Transverse colon (tissue), 4 donors: ENCODE results near the gene TDRKH. TPM values are rescaled to one million over a fixed set of nuclear protein-coding genes. Genes with fewer than 3 reads are reported as not detected.

Experiments
- DNase-seq: peaks from one replicate; pipeline ENCODE4 v3.0.0-alpha.2; 2019
- H3K27ac ChIP-seq, 4 donors: fragments of 200-600 bp; sonication (generic); 2 replicates each; pipeline ENCODE4 v1.5.1; 2016 to 2018; ENCODE audit warnings: inconsistent platforms in 4 of 4
- H3K27me3 ChIP-seq: fragments of 200-600 bp; sonication (generic); 2 replicates; pipeline ENCODE4 v1.5.1; 2017; ENCODE audit warnings: inconsistent platforms
- H3K36me3 ChIP-seq, 4 donors: fragments of 200-600 bp; sonication (generic); 2 replicates each; pipeline ENCODE4 v1.5.1; 2017 to 2019; ENCODE audit warnings: inconsistent platforms in 4 of 4
- H3K4me1 ChIP-seq, 4 donors: fragments of 200-600 bp; sonication (generic); 2 replicates each; pipeline ENCODE4 v1.5.1; 2017 to 2020; ENCODE audit warnings: inconsistent platforms in 4 of 4
- H3K4me3 ChIP-seq, 4 donors: fragments of 200-600 bp; sonication (generic); 1 replicate in 1 of 4; 2 replicates in 3 of 4; pipeline versions ENCODE4 v1.5.1 to v1.6.1; 2017 to 2019; ENCODE audit warnings: inconsistent platforms in 4 of 4
- H3K9me3 ChIP-seq, 2 donors: fragments of 200-600 bp; sonication (generic); 2 replicates each; pipeline ENCODE4 v1.5.1; 2017 to 2019; ENCODE audit warnings: inconsistent platforms in 2 of 2
- EP300 ChIP-seq: sonication (generic); formaldehyde crosslinking; IDR thresholded peaks from one replicate; pipeline ENCODE4 v1.6.1; 2017; ENCODE audit warnings: antibody characterized with exemption, low read depth
- POLR2A ChIP-seq: fragments of 450-650 bp; IDR thresholded peaks from one replicate; pipeline ENCODE4 v1.6.1; 2016; ENCODE audit warnings: antibody characterized with exemption, mild to moderate bottlenecking, moderate library complexity
- POLR2AphosphoS5 ChIP-seq, 3 donors: sonication (generic); formaldehyde crosslinking; IDR thresholded peaks; one replicate each; pipeline ENCODE4 v1.6.1; 2016; ENCODE audit warnings: antibody characterized with exemption in 3 of 3
- WGBS, 2 donors: methylation state at CpG; one replicate each; pipeline ENCODE4 v1.1.5; 2018; ENCODE audit warnings: low coverage in 1 of 2; 5-methylcytosine and 5-hydroxymethylcytosine counted together
- in situ Hi-C, 4 donors: fragments of 200-750 bp; cut with MboI; loops; one replicate each; pipeline versions ENCODE4 v1.15.0 to v1.15.1; 2017; ENCODE audit warnings: low sequenced_read_pairs in 3 of 4, low pct_ligation_motif_present in 1 of 4, low pct_unique_long_range_greater_than_20kb in 1 of 4
- intact Hi-C: fragments of 100-400 bp; cut with DNase I; formaldehyde crosslinking; loops from one replicate; pipeline ENCODE4 v1.15.1; 2023; ENCODE audit warnings: low total_unique reads
- total RNA-seq, 4 donors: library from RNA; depleted of rRNA; stranded (reverse); fragments of >200 nt; gene quantifications; one replicate each; pipeline ENCODE4 v1.1.0, GENCODE V29; 2016
- TF ChIP-seq, protein P1 (sequence below), 5 experiments: fragments of 200-600 bp in 3 of 5; fragments of 450-650 bp in 2 of 5; sonication (generic) in 3 of 5; IDR thresholded peaks; 1 replicate in 2 of 5; 2 replicates in 3 of 5; pipeline ENCODE4 v1.5.1; 2016 to 2017; ENCODE audit warnings: antibody characterized with exemption in 5 of 5, inconsistent platforms in 3 of 5, mild to moderate bottlenecking in 2 of 5, moderate library complexity in 1 of 5

The TDRKH gene
- total RNA-seq, 4 donors from 2014 or later: 0.80 to 5.4 (median 4.0) TPM

DNA sequence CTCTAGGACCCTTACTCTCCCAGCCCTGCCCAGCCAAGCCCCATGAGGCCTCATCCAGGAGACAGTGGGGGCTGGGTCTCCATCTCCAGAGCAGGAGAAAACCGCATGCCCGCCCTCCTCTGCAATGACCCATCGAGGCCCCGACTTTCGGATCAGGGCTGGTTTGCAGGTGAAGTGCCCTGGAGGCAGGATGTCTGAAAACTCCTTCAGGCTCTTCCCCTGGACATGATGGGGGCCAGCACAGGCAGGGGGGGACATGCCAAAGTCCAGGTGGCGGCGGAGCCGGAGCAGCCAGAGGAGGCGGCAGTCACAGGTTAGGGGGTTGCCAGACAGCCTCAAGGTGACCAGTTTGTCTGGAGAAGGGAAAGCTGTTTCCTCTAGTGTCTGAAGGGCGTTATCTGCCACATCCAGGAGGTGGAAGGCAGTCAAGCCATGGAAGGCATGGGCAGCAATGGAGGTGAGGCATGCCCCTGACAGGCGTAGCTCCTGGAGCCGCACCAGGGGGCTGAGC, 11.1 kb upstream of the TDRKH start:
- WGBS, 2 donors: 94% methylated on average over 12 of the region's 12 CpGs; no CpG with 5 or more reads in 1 of the 2 donors
- H3K27me3 ChIP-seq: peaks cover 3% of the 10 kb centered on the region
- TF ChIP-seq POLR2AphosphoS5 (IDR thresholded peaks at IDR 0.05) (no peak), POLR2A (no peak), EP300 (no peak)
- TF ChIP-seq, protein P1, sequence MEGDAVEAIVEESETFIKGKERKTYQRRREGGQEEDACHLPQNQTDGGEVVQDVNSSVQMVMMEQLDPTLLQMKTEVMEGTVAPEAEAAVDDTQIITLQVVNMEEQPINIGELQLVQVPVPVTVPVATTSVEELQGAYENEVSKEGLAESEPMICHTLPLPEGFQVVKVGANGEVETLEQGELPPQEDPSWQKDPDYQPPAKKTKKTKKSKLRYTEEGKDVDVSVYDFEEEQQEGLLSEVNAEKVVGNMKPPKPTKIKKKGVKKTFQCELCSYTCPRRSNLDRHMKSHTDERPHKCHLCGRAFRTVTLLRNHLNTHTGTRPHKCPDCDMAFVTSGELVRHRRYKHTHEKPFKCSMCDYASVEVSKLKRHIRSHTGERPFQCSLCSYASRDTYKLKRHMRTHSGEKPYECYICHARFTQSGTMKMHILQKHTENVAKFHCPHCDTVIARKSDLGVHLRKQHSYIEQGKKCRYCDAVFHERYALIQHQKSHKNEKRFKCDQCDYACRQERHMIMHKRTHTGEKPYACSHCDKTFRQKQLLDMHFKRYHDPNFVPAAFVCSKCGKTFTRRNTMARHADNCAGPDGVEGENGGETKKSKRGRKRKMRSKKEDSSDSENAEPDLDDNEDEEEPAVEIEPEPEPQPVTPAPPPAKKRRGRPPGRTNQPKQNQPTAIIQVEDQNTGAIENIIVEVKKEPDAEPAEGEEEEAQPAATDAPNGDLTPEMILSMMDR (IDR thresholded peaks at IDR 0.05): no peak
- H3K4me3 ChIP-seq: no peak overlapping the region
- intact Hi-C loops: no loop called here
- H3K9me3 ChIP-seq: no peaks in the 10 kb centered on the region
- H3K4me1 ChIP-seq: no peaks in the 10 kb centered on the region
- no peak overlapping the region for H3K27ac ChIP-seq
- in situ Hi-C loops: no loop called here
- H3K36me3 ChIP-seq: no peaks in the 10 kb centered on the region
- no peak for DNase-seq

DNA sequence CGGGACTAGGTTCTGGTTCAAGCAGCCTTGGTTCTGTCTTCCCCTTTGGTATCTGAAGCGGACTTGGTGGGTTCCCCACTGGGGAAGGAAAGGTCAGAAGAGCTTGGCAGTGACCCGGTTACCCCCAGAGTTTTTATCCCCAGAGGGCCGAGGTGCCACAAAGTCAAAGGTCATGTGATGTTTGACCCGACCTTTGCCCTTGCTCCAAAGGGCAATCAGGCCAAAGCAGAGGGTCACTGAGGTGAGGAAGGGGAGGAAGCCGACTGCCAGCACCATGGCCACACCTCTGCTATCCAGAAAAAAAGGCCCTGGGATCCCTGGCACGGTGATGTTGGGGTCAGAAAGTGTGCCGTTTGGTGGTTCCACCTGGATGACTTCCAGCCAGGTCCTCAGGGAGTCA, 10.5 kb upstream of the TDRKH start:
- 63% methylated on average over 8 of the region's 8 CpGs; no CpG with 5 or more reads in 1 of the 2 donors for WGBS, 2 donors
- peaks cover 3% of the 10 kb centered on the region for H3K27me3 ChIP-seq
- H3K4me3 ChIP-seq: no peak overlapping the region
- DNase-seq: no peak
- TF ChIP-seq EP300 (no peak), POLR2A (no peak), POLR2AphosphoS5 (IDR thresholded peaks at IDR 0.05) (no peak)
- TF ChIP-seq, protein P1 (IDR thresholded peaks at IDR 0.05): no peak
- H3K9me3 ChIP-seq: no peaks in the 10 kb centered on the region
- no peaks in the 10 kb centered on the region for H3K36me3 ChIP-seq
- H3K4me1 ChIP-seq: no peaks in the 10 kb centered on the region
- intact Hi-C loops: no loop called here
- no peak overlapping the region for H3K27ac ChIP-seq
- in situ Hi-C loops: no loop called here

DNA sequence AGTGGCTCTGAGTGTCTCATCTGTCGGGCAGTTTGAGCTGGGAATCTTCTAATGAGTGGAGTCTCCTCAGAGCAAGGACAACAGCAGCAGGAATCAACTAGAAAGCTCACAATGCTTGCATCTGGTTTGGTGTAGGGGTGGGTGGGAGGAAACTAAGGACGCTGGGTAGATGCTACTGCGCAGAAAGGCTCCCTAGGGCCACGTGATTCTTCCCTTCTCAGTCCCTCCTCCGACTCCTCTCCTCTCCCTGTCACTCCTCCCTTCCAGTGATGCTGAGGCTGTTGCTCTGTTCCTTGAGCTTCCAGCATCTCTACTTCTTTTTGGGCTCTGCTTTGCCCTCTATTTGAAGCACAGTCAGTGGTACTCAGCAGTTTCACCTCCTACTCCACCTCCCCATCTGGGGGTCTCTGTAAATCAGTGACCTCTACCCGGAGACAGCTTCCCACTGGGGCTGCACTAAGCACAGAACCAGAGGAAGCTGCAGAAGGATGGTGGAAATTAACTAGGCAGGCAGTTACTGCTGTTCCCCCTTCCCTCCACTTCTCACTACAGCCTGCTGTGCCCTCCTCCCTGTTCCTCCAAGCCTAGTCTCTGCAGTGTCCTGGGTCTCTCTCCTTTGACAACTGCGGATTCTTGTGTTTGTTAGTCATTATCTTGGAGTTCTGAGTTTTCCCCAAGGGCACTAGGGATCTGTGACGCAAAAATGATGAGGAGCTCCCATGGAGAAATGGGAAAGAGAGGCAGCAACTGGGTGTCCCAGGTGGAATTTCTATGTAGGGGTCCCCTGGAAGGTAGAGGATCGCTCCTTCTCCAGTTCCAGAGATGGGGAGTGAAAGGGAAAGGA, 9.1 kb upstream of the TDRKH start:
- Histone ChIP-seq H3K4me3 (no peak overlapping the region), H3K27ac (no peak overlapping the region), H3K9me3 (no peaks in the 10 kb centered on the region), H3K36me3 (no peaks in the 10 kb centered on the region), H3K27me3 (peaks cover 3% of the 10 kb centered on the region), H3K4me1 (no peaks in the 10 kb centered on the region)
- WGBS, 2 donors: 70 to 80% methylated on average over 2 to 9 of the region's 9 CpGs
- in situ Hi-C loops: no loop called here
- intact Hi-C loops: no loop called here
- TF ChIP-seq POLR2A: no peak
- TF ChIP-seq, protein P1 (IDR thresholded peaks at IDR 0.05): no peak
- TF ChIP-seq POLR2AphosphoS5 (IDR thresholded peaks at IDR 0.05): no peak
- no peak for TF ChIP-seq EP300
- no peak for DNase-seq

DNA sequence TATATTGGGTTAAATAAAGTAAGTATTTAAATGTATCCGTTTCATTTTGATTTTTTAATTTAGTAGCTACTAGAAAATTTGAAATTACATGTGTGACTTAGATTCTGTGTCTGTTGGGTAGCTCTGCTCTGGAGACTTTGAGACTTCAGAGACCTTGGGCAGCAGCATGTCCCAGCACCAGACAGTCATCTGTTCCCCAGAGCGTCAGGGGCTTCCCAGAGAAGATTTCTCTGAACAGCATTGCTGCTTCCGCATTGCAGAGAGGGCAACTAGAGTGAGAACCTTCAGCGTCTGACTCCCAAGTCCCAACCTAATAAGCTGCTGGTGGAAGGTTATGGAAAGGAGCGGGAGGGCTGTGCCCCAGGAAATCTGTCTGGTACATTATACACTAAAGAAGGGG, 8.3 kb upstream of the TDRKH start:
- no peak for DNase-seq
- no peak overlapping the region for H3K4me3 ChIP-seq
- intact Hi-C loops: no loop called here
- no peaks in the 10 kb centered on the region for H3K36me3 ChIP-seq
- peaks cover 3% of the 10 kb centered on the region for H3K27me3 ChIP-seq
- 90 to 97% methylated on average over 2 to 5 of the region's 5 CpGs for WGBS, 2 donors
- no peaks in the 10 kb centered on the region for H3K4me1 ChIP-seq
- TF ChIP-seq EP300: no peak
- TF ChIP-seq, protein P1 (IDR thresholded peaks at IDR 0.05): no peak
- TF ChIP-seq POLR2A: no peak
- in situ Hi-C loops: no loop called here
- no peaks in the 10 kb centered on the region for H3K9me3 ChIP-seq
- no peak overlapping the region for H3K27ac ChIP-seq
